CD4-positive, alpha-beta T cell treated with Interleukin-2 at 100 ng/mL for 4 hours (primary cell): ENCODE results near the gene EFNA1.

Experiments
- DNase-seq: peaks from one replicate; pipeline ENCODE4 v3.0.0-alpha.2; 2020; ENCODE audit warnings: low spot score

The EFNA1 gene

GRCh38 chr1:155127105-155127966 lies at the start of gene EFNA1:
Gene EFNA1 (plus strand): TSS chr1:155127876. CDS start chr1:155127978, 102 bp downstream.
- DNase-seq = peak; percentile 27

GRCh38 chr1:155078469-155079209 lies 49.0 kb upstream of the EFNA1 start, which contains the start of gene EFNA3:
Gene EFNA3 (plus strand): TSS chr1:155078837. CDS start chr1:155078942, 105 bp downstream.
- DNase-seq = peak; percentile 51

GRCh38 chr1:155079210-155079486 lies 48.5 kb upstream of the EFNA1 start:
- no peak for DNase-seq

GRCh38 chr1:155079487-155080311 lies 48.0 kb upstream of the EFNA1 start:
- no peak for DNase-seq

- DNase-seq = no peak
Observed at GRCh38 chr1:155080312-155081228, 47.1 kb upstream of the EFNA1 start.

GRCh38 chr1:155081472-155082300 lies 46.0 kb upstream of the EFNA1 start:
- DNase-seq = no peak

- DNase-seq = no peak
Observed at GRCh38 chr1:155082301-155083051, 45.2 kb upstream of the EFNA1 start.

- DNase-seq = no peak
Observed at GRCh38 chr1:155083052-155083541, 44.6 kb upstream of the EFNA1 start.

GRCh38 chr1:155083865-155084721 lies 43.6 kb upstream of the EFNA1 start:
- no peak for DNase-seq

GRCh38 chr1:155084722-155085503 lies 42.8 kb upstream of the EFNA1 start:
- peak; percentile 92 for DNase-seq

- DNase-seq = peak; percentile 83
Observed at GRCh38 chr1:155085504-155086127, 42.1 kb upstream of the EFNA1 start.

GRCh38 chr1:155086128-155086741 lies 41.4 kb upstream of the EFNA1 start:
- peak; percentile 77 for DNase-seq

GRCh38 chr1:155086856-155087535 lies 40.7 kb upstream of the EFNA1 start:
- no peak for DNase-seq

GRCh38 chr1:155091071-155092051 lies 36.3 kb upstream of the EFNA1 start:
- DNase-seq = peak; percentile 83

GRCh38 chr1:155092131-155092530 lies 35.5 kb upstream of the EFNA1 start:
- DNase-seq = no peak
